ENCODE measurements around the gene UBXN1. TPM values are rescaled to one million over a fixed set of nuclear protein-coding genes. Genes with fewer than 3 reads are reported as not detected.

Gene UBXN1
- total and polyA plus RNA-seq, 10 of the 15 experiments (the other 5 are each of a cell fraction or from before 2014, with no cell fraction given): 7.0 to 173 (median 106) TPM

GRCh38 chr11:62709247-62710000 is 30.6 kb upstream of the UBXN1 start (continued):
- TF ChIP-seq BCL11A (IDR thresholded peaks at IDR 0.05; ENCODE audit: low read depth, low read length) (no peak), GATAD2B (conservative IDR thresholded peaks at IDR 0.05; ENCODE audit: low read depth) (0 out of 2 replicates have a peak, but pooled peaks have one; percentile 43), E4F1 (IDR thresholded peaks at IDR 0.05; ENCODE audit: borderline replicate concordance, partially characterized antibody) (no peak), SP1 (IDR thresholded peaks at IDR 0.05; ENCODE audit: low read depth, low read length) (peak; percentile 64), ZBED1 (IDR thresholded peaks at IDR 0.05; ENCODE audit: borderline replicate concordance) (peak; percentile 87; the same call in 1 of the 2 replicates), RUNX3 (IDR thresholded peaks at IDR 0.05; ENCODE audit: low read length) (peak; percentile 58), FOXM1 (IDR thresholded peaks at IDR 0.05; ENCODE audit: low read depth, low read length) (no peak), NFYB (IDR thresholded peaks at IDR 0.05; ENCODE audit: insufficient read depth, low read depth, low read length) (0 out of 2 replicates have a peak, but pooled peaks have one; percentile 7), KLF5 (IDR thresholded peaks at IDR 0.05; ENCODE audit: partially characterized antibody) (peak; percentile 63), USF2 (IDR thresholded peaks at IDR 0.05; ENCODE audit: borderline replicate concordance, low read depth, low read length) (no peak), NR2C2 (IDR thresholded peaks at IDR 0.05; ENCODE audit: borderline replicate concordance, control insufficient read depth, insufficient read length, low read depth) (no peak), ZBTB33 (IDR thresholded peaks at IDR 0.05) (peak; percentile 8; the same call in 1 of the 2 replicates), ETV6 (conservative IDR thresholded peaks at IDR 0.05 in 1 of 2, IDR thresholded peaks at IDR 0.05 in 1 of 2; ENCODE audit: borderline replicate concordance in 1 of 2, low read depth in 1 of 2) (no peak), RELA (IDR thresholded peaks at IDR 0.05; ENCODE audit: borderline replicate concordance, partially characterized antibody) (peak; percentile 60), SIN3A (IDR thresholded peaks at IDR 0.05; ENCODE audit: low read depth, low read length) (0 out of 2 replicates have a peak, but pooled peaks have one; percentile 60), ZSCAN29 (IDR thresholded peaks at IDR 0.05) (no peak), SUPT20H (IDR thresholded peaks at IDR 0.05; ENCODE audit: borderline replicate concordance, control insufficient read depth, low read depth, low read length) (no peak), TAF1 (IDR thresholded peaks at IDR 0.05; ENCODE audit: borderline replicate concordance, low read depth, low read length) (peak; percentile 88)
- TF ChIP-seq, protein P1, sequence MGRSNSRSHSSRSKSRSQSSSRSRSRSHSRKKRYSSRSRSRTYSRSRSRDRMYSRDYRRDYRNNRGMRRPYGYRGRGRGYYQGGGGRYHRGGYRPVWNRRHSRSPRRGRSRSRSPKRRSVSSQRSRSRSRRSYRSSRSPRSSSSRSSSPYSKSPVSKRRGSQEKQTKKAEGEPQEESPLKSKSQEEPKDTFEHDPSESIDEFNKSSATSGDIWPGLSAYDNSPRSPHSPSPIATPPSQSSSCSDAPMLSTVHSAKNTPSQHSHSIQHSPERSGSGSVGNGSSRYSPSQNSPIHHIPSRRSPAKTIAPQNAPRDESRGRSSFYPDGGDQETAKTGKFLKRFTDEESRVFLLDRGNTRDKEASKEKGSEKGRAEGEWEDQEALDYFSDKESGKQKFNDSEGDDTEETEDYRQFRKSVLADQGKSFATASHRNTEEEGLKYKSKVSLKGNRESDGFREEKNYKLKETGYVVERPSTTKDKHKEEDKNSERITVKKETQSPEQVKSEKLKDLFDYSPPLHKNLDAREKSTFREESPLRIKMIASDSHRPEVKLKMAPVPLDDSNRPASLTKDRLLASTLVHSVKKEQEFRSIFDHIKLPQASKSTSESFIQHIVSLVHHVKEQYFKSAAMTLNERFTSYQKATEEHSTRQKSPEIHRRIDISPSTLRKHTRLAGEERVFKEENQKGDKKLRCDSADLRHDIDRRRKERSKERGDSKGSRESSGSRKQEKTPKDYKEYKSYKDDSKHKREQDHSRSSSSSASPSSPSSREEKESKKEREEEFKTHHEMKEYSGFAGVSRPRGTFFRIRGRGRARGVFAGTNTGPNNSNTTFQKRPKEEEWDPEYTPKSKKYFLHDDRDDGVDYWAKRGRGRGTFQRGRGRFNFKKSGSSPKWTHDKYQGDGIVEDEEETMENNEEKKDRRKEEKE (IDR thresholded peaks at IDR 0.05): no peak
